MM.1S (cell line): ENCODE data around the gene ENTPD2.

ENCODE experiments used
- CTCF ChIP-seq: fragments of 300-600 bp; sonication (generic); IDR thresholded peaks from 2 replicates; pipeline ENCODE4 v1.5.1; 2016; ENCODE audit warnings: antibody characterized with exemption, low read length, mixed read lengths
- EZH2 ChIP-seq: fragments of 300-600 bp; sonication (generic); optimal IDR thresholded peaks from 2 replicates; pipeline ENCODE3; 2017; ENCODE audit warnings: low read depth, mild to moderate bottlenecking, antibody characterized with exemption, low read length, mixed read lengths
- EZH2phosphoT487 ChIP-seq: fragments of 300-600 bp; sonication (generic); IDR thresholded peaks from 2 replicates; pipeline ENCODE4 v1.6.1; 2018; ENCODE audit warnings: antibody characterized with exemption, low read length

DNA sequence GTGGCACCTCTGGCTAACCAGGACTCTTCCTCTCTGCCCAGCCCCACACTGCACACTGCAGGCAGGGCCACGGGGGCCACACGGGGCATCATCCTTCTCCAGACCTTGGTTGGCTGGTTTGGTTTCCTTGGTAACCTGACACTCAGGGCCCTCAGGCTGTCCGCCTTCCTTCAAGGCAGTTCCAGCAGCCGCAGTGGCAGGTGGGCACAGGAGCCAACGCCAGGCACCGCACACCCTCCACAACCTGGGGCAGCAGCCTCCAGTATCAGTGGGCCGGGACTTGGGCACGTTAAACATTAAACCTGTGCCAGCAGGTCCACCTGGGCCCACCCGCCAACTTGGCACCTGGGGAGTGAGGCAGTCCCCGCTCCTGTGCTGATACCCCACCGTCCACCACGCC, 9.8 kb downstream of the ENTPD2 start:
- TF ChIP-seq CTCF (no peak), EZH2 (no peak), EZH2phosphoT487 (no peak)
